HepG2 (cell line): Measurements from ENCODE around the gene PLD2. TPM values are rescaled to one million over a fixed set of nuclear protein-coding genes. Genes with fewer than 3 reads are reported as not detected.

Source experiments
- ARNT2 ChIP-seq: sonication (generic); formaldehyde crosslinking; IDR thresholded peaks from 2 replicates; pipeline ENCODE4 v1.8.0; 2022; ENCODE audit warnings: mild to moderate bottlenecking, low read depth, missing genetic modification reagents, moderate library complexity
- ATF2 ChIP-seq: sonication (generic); formaldehyde crosslinking; IDR thresholded peaks from 2 replicates; pipeline ENCODE4 v1.4.0; 2020; ENCODE audit warnings: missing genetic modification reagents
- BHLHE40 ChIP-seq: IDR thresholded peaks from 2 replicates; pipeline ENCODE4 v1.6.1; 2011; ENCODE audit warnings: low read length, improper control_type of control experiment
- BRD4 ChIP-seq: sonication (generic); formaldehyde crosslinking; IDR thresholded peaks from 2 replicates; pipeline ENCODE4 v1.4.0; 2020; ENCODE audit warnings: missing genetic modification reagents
- FOXO1 ChIP-seq: sonication (generic); formaldehyde crosslinking; IDR thresholded peaks from 2 replicates; pipeline ENCODE4 v1.4.0; 2020; ENCODE audit warnings: missing genetic modification reagents
- GATA4 ChIP-seq: sonication (generic); IDR thresholded peaks from 2 replicates; pipeline ENCODE4 v1.6.1; 2016; ENCODE audit warnings: antibody characterized with exemption, low read depth, borderline replicate concordance
- HCFC1 ChIP-seq: fragments of 150-350 bp; IDR thresholded peaks from 2 replicates; pipeline ENCODE4 v1.6.1; 2014; ENCODE audit warnings: low read depth, low read length
- JUND ChIP-seq: sonication (generic); formaldehyde crosslinking; IDR thresholded peaks from 2 replicates; pipeline ENCODE4 v1.8.0; 2022; ENCODE audit warnings: mild to moderate bottlenecking, missing genetic modification reagents
- KAT8 ChIP-seq: IDR thresholded peaks from 2 replicates; pipeline ENCODE4 v1.6.1; 2016; ENCODE audit warnings: missing genetic modification reagents, missing compliant biosample characterization
- KDM5B ChIP-seq: sonication (generic); formaldehyde crosslinking; IDR thresholded peaks from 2 replicates; pipeline ENCODE4 v1.4.0; 2020; ENCODE audit warnings: missing genetic modification reagents, mild to moderate bottlenecking, borderline replicate concordance
- KDM6A ChIP-seq: IDR thresholded peaks from 2 replicates; pipeline ENCODE4 v1.6.1; 2016; ENCODE audit warnings: low read depth
- NPAS2 ChIP-seq: sonication (generic); formaldehyde crosslinking; IDR thresholded peaks from 2 replicates; pipeline ENCODE4 v1.8.0; 2022; ENCODE audit warnings: mild to moderate bottlenecking, missing genetic modification reagents, borderline replicate concordance
- STAT6 ChIP-seq: sonication (generic); formaldehyde crosslinking; IDR thresholded peaks from 2 replicates; pipeline ENCODE4 v1.4.0; 2020; ENCODE audit warnings: missing genetic modification reagents, mild to moderate bottlenecking, borderline replicate concordance
- TAF15 ChIP-seq: fragments of 200-400 bp; formaldehyde crosslinking; IDR thresholded peaks from one replicate; pipeline ENCODE4 v1.6.1; 2018; ENCODE audit warnings: mild to moderate bottlenecking, low read depth, low read length; ENCODE audit not compliant: poor library complexity, severe bottlenecking
- ZBTB14 ChIP-seq: sonication (generic); formaldehyde crosslinking; IDR thresholded peaks from 2 replicates; pipeline ENCODE4 v1.4.0; 2020; ENCODE audit warnings: missing genetic modification reagents
- ZNF275 ChIP-seq: sonication (generic); formaldehyde crosslinking; IDR thresholded peaks from 2 replicates; pipeline ENCODE4 v1.8.0; 2022; ENCODE audit warnings: missing genetic modification reagents, mild to moderate bottlenecking, inconsistent platforms, borderline replicate concordance
- ZNF281 ChIP-seq: sonication (generic); formaldehyde crosslinking; IDR thresholded peaks from 2 replicates; pipeline ENCODE4 v1.4.0; 2020; ENCODE audit warnings: missing genetic modification reagents, borderline replicate concordance
- ZNF331 ChIP-seq: sonication (generic); formaldehyde crosslinking; IDR thresholded peaks from 2 replicates; pipeline ENCODE4 v1.4.0; 2020; ENCODE audit warnings: missing genetic modification reagents
- ZNF432 ChIP-seq: sonication (generic); formaldehyde crosslinking; IDR thresholded peaks from 2 replicates; pipeline ENCODE4 v1.5.0; 2020; ENCODE audit warnings: missing genetic modification reagents, mild to moderate bottlenecking, borderline replicate concordance
- ZNF446 ChIP-seq: sonication (generic); formaldehyde crosslinking; IDR thresholded peaks from 2 replicates; pipeline ENCODE4 v1.5.0; 2020; ENCODE audit warnings: mild to moderate bottlenecking, missing genetic modification reagents
- ZNF556 ChIP-seq: sonication (generic); formaldehyde crosslinking; IDR thresholded peaks from 2 replicates; pipeline ENCODE4 v1.4.0; 2020; ENCODE audit warnings: mild to moderate bottlenecking, missing genetic modification reagents, borderline replicate concordance
- polyA plus RNA-seq, 8 experiments: library from polyadenylated mRNA; depleted of rRNA in 3 of 8; stranded (reverse) in 7 of 8; unstranded in 1 of 8; fragments of >200 nt; fragmentation: Illumina TruSeq in 4 of 8; extraction: Trizol in 4 of 8; gene quantifications; 2 replicates each; pipeline versions ENCODE4 v1.2.1 to v1.2.3, GENCODE V29; 2011 to 2016; ENCODE audit warnings: low read depth in 4 of 8, missing spikeins in 1 of 8, mixed read lengths in 1 of 8; ENCODE audit not compliant: insufficient read depth in 1 of 8
- total RNA-seq, 5 experiments: library from RNA; depleted of rRNA; stranded (reverse); fragments of >200 nt; fragmentation: Illumina TruSeq; extraction: Trizol; gene quantifications; 2 replicates each; pipeline ENCODE4 v1.2.3, GENCODE V29; 2016; ENCODE audit warnings: low read depth in 1 of 5

PLD2 gene
- total and polyA plus RNA-seq, 2 of the 13 experiments (the other 11 are each of a cell fraction or from before 2014, with no cell fraction given), result 13.4 to 29.7 TPM

- TF ChIP-seq GATA4 (peak; percentile 77; the same call in 1 of the 2 replicates), KAT8 (peak; percentile 39; the same call in 1 of the 2 replicates), KDM5B (CRISPR knock-in tag) (no peak), BRD4 (0 out of 2 replicates have a peak, but pooled peaks have one; percentile 41), ZBTB14 (CRISPR knock-in tag) (no peak), STAT6 (CRISPR knock-in tag) (0 out of 2 replicates have a peak, but pooled peaks have one; percentile 74), ZNF331 (CRISPR knock-in tag) (peak; percentile 88; the same call in 1 of the 2 replicates), FOXO1 (CRISPR knock-in tag) (peak; percentile 90), ZNF432 (CRISPR knock-in tag) (no peak), ATF2 (CRISPR knock-in tag) (peak; percentile 94), ZNF556 (peak; percentile 83; the same call in 1 of the 2 replicates), ZNF275 (CRISPR knock-in tag) (peak; percentile 69; the same call in 1 of the 2 replicates), ARNT2 (CRISPR knock-in tag) (no peak), ZNF281 (CRISPR knock-in tag) (peak; percentile 99), TAF15 (no peak), JUND (peak; percentile 88), ZNF446 (no peak), KDM6A (peak; percentile 96), HCFC1 (no peak; the same call in 1 of the 2 replicates), NPAS2 (CRISPR knock-in tag) (no peak), BHLHE40 (peak; percentile 93)
Measured at GRCh38 chr17:4759776-4760236, 47.1 kb upstream of the PLD2 start (continued).
